GM12878 (cell line): Measurements from ENCODE around the gene CCDC51. TPM values are rescaled to one million over a fixed set of nuclear protein-coding genes. Genes with fewer than 3 reads are reported as not detected.
A peak's percentile ranks its signal among the peaks of the same experiment; 100 is the strongest.

Source experiments
- HDGF ChIP-seq: fragments of 450-650 bp; IDR thresholded peaks from 2 replicates; pipeline ENCODE4 v1.6.1; 2016; ENCODE audit warnings: antibody characterized with exemption
- IKZF1 ChIP-seq: fragments of 450-650 bp; conservative IDR thresholded peaks from 2 replicates; pipeline ENCODE4 v1.6.1; 2017; ENCODE audit warnings: antibody characterized with exemption, mild to moderate bottlenecking
- IKZF2 ChIP-seq, 2 experiments: fragments of 450-650 bp; IDR thresholded peaks; 2 replicates each; pipeline ENCODE4 v1.6.1; 2017; ENCODE audit warnings: mild to moderate bottlenecking in 2 of 2, moderate library complexity in 2 of 2
- KLF5 ChIP-seq: fragments of 450-650 bp; IDR thresholded peaks from 2 replicates; pipeline ENCODE4 v1.6.1; 2014; ENCODE audit warnings: mild to moderate bottlenecking; ENCODE audit not compliant: partially characterized antibody
- NKRF ChIP-seq: fragments of 450-650 bp; conservative IDR thresholded peaks from 2 replicates; pipeline ENCODE4 v1.6.1; 2017; ENCODE audit warnings: mild to moderate bottlenecking, moderate library complexity
- PML ChIP-seq: IDR thresholded peaks from 2 replicates; pipeline ENCODE4 v1.6.1; 2012; ENCODE audit warnings: low read length, inconsistent platforms
- POLR2AphosphoS5 ChIP-seq: IDR thresholded peaks from 2 replicates; pipeline ENCODE4 v1.6.1; 2011; ENCODE audit warnings: mild to moderate bottlenecking, low read length, inconsistent platforms
- RUNX3 ChIP-seq: IDR thresholded peaks from 2 replicates; pipeline ENCODE4 v1.6.1; 2012; ENCODE audit warnings: low read length, inconsistent platforms
- SMC3 ChIP-seq: IDR thresholded peaks from 2 replicates; pipeline ENCODE4 v1.6.1; 2011; ENCODE audit warnings: low read length, improper control_type of control experiment, borderline replicate concordance
- SUPT20H ChIP-seq: IDR thresholded peaks from 2 replicates; pipeline ENCODE4 v1.6.1; 2011; ENCODE audit warnings: low read depth, mild to moderate bottlenecking, low read length, moderate library complexity, borderline replicate concordance; ENCODE audit not compliant: control insufficient read depth
- ZNF24 ChIP-seq: fragments of 450-650 bp; IDR thresholded peaks from 2 replicates; pipeline ENCODE4 v1.6.1; 2017; ENCODE audit warnings: antibody characterized with exemption, mild to moderate bottlenecking
- polyA plus RNA-seq, 11 experiments: library from polyadenylated mRNA; depleted of rRNA in 4 of 11; unstranded in 6 of 11; stranded (reverse) in 5 of 11; fragments of >200 nt; fragmentation: Nextera tagmentation in 4 of 11; fragmentation: Illumina TruSeq in 1 of 11; extraction: Ambion mirVana in 4 of 11; extraction: Trizol in 1 of 11; gene quantifications; 1 replicate in 1 of 11; 2 replicates in 10 of 11; pipeline versions ENCODE4 v1.2.1 to v1.2.3, GENCODE V29; 2011 to 2016; ENCODE audit warnings: inconsistent platforms in 2 of 11, missing spikeins in 2 of 11, low read depth in 1 of 11
- total RNA-seq, 4 experiments: library from RNA; depleted of rRNA in 3 of 4; stranded (reverse); fragments of >200 nt in 3 of 4; fragmentation: Illumina TruSeq in 1 of 4; extraction: Trizol in 1 of 4; gene quantifications; 2 replicates each; pipeline versions ENCODE4 v1.2.1 to v1.2.3, GENCODE V29; 2013 to 2021
- TF ChIP-seq, protein P1 (sequence below): fragments of 450-650 bp; IDR thresholded peaks from 2 replicates; pipeline ENCODE4 v1.6.1; 2017; ENCODE audit warnings: mild to moderate bottlenecking

CCDC51 gene
- total and polyA plus RNA-seq, 10 of the 15 experiments (the other 5 are each of a cell fraction or from before 2014, with no cell fraction given), result 10.6 to 54.9 (median 28.5) TPM

DNA sequence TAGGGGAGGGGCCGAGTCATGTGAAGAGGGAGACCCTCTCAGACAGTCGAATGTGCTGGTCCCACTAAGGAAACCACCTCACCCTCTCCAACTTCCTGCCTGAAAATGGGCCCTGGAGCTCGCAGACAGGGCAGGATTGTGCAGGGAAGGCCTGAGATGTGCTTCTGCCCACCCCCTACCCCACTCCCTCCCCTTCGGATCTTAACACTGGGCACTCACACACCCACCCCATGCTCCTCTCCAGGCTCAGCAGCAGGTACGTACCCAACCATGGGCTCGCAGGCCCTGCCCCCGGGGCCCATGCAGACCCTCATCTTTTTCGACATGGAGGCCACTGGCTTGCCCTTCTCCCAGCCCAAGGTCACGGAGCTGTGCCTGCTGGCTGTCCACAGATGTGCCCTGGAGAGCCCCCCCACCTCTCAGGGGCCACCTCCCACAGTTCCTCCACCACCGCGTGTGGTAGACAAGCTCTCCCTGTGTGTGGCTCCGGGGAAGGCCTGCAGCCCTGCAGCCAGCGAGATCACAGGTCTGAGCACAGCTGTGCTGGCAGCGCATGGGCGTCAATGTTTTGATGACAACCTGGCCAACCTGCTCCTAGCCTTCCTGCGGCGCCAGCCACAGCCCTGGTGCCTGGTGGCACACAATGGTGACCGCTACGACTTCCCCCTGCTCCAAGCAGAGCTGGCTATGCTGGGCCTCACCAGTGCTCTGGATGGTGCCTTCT is 26.6 kb upstream of the CCDC51 start (continued):
- 0 out of 2 replicates have a peak, but pooled peaks have one; percentile 1 for TF ChIP-seq IKZF1
- TF ChIP-seq RUNX3, result peak; percentile 2
- TF ChIP-seq SMC3, result 0 out of 2 replicates have a peak, but pooled peaks have one; percentile 8
- TF ChIP-seq NKRF, result peak; percentile 60; the same call in 1 of the 2 replicates
- TF ChIP-seq IKZF2 (IDR thresholded peaks at IDR 0.05), result 0 out of 4 replicates have a peak, but pooled peaks of 1 of the 2 experiments have one; percentile 0
- TF ChIP-seq HDGF, result no peak
- no peak for TF ChIP-seq ZNF24
- TF ChIP-seq SUPT20H, result no peak
- 0 out of 2 replicates have a peak, but pooled peaks have one; percentile 6 for TF ChIP-seq PML
- TF ChIP-seq, protein P1, sequence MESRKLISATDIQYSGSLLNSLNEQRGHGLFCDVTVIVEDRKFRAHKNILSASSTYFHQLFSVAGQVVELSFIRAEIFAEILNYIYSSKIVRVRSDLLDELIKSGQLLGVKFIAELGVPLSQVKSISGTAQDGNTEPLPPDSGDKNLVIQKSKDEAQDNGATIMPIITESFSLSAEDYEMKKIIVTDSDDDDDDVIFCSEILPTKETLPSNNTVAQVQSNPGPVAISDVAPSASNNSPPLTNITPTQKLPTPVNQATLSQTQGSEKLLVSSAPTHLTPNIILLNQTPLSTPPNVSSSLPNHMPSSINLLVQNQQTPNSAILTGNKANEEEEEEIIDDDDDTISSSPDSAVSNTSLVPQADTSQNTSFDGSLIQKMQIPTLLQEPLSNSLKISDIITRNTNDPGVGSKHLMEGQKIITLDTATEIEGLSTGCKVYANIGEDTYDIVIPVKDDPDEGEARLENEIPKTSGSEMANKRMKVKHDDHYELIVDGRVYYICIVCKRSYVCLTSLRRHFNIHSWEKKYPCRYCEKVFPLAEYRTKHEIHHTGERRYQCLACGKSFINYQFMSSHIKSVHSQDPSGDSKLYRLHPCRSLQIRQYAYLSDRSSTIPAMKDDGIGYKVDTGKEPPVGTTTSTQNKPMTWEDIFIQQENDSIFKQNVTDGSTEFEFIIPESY, result no peak
- no peak for TF ChIP-seq KLF5
- TF ChIP-seq POLR2AphosphoS5, result peak; percentile 40; the same call in 1 of the 2 replicates
